HG03342 (cell line): ENCODE results near the gene LHX1.

Experiments
- ATAC-seq: cut with Tn5 transposase; IDR thresholded peaks from one replicate; pipeline ENCODE4 v1.9.1; 2021; ENCODE audit warnings: mild to moderate bottlenecking, moderate library complexity; ENCODE audit not compliant: unreplicated experiment

LHX1 gene

DNA sequence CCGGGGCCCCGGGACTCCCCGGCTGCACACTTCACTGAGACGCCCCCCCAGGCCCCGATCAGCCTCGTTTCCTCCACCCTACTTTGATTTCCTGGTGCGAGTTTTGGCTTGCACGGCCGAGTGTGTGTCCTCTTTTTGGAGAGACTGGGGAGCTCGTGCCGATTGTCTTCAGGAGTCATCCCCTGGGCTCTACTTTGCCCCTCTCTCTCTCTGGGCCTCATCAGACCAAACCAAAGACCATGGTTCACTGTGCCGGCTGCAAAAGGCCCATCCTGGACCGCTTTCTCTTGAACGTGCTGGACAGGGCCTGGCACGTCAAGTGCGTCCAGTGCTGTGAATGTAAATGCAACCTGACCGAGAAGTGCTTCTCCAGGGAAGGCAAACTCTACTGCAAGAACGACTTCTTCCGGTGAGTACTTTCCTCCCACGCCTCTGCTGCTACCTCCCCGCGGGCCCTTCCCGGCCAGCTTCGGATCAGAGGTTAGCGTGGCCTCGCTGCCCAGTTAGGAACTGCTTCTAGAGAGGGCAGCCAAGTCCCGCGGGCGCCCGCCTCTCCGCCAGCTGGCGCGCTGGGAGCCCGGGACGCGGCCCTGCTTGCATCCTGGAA lies 787 bp downstream of the LHX1 start:
- ATAC-seq: no peak

GRCh38 chr17:36938566-36939051 lies 1.3 kb downstream of the LHX1 start:
- ATAC-seq: no peak

DNA sequence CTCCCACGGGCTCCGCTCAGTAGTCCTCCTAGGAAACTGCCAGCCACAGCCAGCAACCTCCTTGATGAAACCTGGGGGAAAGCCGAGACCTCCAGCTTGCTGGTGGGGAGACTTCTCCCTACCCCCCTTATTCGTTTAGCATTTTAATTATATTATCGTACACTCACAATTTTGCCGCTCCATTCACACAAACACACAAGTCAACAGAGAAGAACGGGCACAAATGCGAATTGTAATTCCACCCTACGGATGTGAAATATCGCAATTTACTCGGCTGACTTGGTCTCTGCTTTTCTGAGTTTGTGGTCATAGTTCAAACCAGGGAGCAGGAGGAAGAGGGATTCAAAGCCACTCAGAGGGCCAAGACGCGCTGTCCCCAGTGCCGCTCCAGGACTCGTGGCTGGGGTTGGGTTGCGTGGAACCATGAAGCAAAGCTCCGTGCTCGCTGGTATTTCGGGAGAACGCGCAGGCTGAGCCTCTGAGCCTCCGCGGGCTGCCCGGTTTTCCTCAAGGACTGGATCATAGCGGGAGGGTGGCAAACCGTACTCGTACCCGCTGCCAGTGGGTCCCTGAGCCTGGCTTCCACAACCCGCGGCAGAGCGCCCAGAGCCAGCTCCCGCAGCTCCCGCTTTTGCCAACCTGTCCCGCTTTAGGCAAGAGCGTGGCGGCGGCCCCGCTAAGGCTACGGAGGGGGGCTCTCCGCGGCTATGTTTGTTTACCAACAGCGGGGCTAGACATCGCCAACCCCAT lies 2.0 kb downstream of the LHX1 start:
- ATAC-seq: no peak

DNA sequence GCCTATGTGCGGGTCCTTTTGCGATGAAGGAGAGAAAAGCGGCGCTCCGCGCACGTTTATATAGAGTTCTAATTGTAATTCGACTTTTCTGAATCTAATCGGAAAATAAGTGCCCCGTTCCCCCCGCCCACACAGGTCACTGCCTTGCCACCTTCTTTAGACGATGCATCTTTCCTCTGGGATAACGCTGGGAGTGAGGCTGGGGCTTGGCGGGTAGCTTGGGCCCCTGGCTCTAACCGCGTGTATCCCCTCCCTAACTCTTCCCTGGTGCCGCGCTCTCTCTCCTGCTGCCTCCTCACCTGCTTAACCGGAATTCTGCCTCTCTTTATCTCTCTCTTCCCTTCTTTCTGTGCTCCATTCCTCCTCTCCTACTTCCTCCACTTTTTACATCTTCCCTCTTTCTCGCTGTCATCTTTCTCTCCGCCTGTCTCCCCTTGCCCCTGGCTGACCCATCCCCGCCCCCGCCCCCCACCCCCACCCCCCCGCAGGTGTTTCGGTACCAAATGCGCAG lies 2.6 kb downstream of the LHX1 start:
- no peak for ATAC-seq

GRCh38 chr17:36940313-36941264 lies 3.3 kb downstream of the LHX1 start:
- no peak for ATAC-seq

DNA sequence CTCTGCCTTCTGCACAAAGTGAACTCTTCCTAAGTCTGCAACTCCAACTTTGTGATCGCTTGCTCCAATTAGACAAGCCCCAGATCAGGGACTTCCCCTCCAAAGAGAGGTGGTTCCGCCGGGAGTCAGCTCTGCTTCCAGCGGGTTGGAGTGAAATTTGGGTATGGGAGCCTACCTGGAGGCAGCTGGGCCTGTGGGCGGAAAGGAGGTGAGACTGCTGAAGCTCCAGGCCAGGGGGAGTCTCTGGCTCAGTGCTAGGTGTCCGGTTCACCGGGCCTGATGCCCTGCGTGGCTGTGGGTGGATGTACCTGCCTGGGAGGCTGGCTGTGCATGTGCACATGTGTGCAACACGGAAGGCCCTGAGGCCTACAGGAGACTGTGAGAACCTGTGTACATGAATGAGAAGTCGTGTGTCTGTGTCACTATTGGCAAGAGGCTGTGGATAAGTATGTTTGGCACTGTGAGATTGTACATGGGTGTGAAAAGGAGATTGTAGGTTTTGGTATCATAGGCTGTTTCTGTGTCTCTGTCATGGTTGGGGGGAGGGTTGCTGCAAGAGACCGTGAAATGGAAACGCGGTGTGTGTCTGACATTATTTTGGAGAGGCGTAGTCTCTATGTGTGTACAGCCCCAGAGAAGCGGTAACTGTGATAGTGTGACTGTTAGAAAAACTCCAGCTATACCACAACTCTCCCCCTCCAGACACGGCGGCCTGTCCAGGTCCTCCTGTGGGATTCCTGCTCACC lies 4.2 kb downstream of the LHX1 start:
- ATAC-seq: no peak

DNA sequence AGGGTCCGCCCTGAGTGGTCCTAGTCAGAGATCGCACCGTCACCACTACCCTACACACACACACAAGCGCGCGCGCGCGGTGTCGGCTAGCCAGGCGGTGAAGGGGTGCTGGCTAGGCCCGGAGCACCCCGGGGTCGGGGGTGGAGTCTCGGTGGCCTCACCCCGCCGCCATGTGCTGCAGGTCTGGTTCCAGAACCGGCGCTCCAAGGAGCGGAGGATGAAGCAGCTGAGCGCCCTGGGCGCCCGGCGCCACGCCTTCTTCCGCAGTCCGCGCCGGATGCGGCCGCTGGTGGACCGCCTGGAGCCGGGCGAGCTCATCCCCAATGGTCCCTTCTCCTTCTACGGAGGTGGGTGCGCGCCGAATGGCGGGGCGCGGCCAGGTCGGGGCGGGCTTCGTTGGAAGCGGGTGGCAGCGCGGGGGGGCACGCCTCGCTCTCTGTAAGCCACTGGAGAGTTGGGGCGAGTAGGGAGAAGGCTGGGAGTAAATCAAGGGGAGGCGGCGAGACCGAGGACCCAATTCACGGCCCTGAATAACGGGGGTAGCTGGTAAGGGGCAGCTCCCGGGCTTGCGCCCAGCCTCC lies 4.8 kb downstream of the LHX1 start:
- no peak for ATAC-seq

DNA sequence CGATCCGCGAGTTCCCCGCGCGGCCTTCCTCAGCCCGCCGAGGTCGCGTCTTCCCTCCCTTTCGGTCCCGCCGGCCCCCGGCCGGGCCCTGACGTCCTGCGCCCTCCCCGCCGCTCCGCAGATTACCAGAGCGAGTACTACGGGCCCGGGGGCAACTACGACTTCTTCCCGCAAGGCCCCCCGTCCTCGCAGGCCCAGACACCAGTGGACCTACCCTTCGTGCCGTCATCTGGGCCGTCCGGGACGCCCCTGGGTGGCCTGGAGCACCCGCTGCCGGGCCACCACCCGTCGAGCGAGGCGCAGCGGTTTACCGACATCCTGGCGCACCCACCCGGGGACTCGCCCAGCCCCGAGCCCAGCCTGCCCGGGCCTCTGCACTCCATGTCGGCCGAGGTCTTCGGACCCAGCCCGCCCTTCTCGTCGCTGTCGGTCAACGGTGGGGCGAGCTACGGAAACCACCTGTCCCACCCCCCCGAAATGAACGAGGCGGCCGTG lies 5.4 kb downstream of the LHX1 start:
- no peak for ATAC-seq

- ATAC-seq: no peak
Measured at GRCh38 chr17:36943250-36944191, 6.2 kb downstream of the LHX1 start.

DNA sequence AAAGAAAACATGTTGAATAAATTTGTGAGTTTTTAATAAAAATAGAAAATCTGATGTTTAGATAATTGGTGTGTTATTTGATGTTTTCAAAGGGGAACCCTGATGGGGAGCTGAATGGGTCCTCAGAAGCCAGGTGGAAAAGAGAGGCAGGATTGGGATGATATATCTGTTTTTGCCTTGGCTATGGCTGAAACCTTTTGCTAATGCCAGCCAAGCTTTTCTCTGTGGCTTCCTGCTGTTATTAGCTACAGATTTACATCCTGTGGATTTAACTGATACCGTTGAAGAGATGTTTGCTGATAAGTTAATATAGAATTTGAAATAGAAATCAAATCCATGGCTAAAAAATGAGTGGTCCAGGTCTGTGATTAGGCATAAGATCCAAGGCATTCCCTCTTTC lies 7.3 kb downstream of the LHX1 start:
- no peak for ATAC-seq

DNA sequence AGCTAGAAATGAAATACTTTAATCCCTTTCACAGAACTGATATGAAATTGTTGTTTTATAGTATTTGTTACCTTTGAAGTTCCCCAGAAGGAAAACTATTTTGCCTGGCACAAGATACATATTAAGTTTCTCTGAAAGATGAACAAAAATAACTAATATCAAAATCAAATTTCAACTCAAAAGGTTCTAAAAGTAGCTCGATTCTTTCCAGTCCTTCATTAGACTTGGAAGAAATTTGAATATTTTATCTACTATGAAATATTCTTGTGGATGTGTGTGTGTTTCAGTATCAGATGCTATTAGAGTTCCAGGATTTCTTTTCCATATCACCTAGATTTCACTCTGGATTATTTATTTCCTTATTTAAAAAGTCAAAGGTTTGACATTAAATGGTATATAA lies 7.9 kb downstream of the LHX1 start:
- ATAC-seq: no peak

- ATAC-seq: no peak
Measured at GRCh38 chr17:36945959-36946725, 8.9 kb downstream of the LHX1 start.

DNA sequence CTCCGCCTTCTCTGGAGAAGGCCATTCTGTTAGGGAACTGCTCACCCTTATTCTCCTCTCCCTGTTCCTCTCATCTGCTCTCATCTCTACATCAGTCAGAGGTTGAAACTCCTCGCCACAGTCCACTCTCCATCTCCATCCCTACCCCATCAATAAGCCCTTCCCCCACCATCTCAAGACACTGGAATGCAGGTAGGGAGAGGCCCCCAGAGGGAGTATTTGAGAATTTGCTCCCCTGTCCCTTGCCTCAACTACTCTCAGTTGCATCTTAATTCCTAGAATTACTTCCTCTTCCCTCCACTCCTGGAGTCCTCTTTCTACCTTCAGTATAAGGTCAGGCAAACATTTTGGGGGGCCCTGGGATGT lies 9.4 kb downstream of the LHX1 start:
- no peak for ATAC-seq

GRCh38 chr17:36947922-36948716 lies 10.8 kb downstream of the LHX1 start:
- no peak for ATAC-seq

- ATAC-seq: peak; percentile 89
Measured at GRCh38 chr17:36948717-36949460, 11.6 kb downstream of the LHX1 start, which contains the start of gene AATF. Gene AATF, plus strand, starts transcription at chr17:36948954. Its CDS starts 172 bp downstream, at chr17:36949126.

GRCh38 chr17:36949461-36949927 lies 12.2 kb downstream of the LHX1 start:
- ATAC-seq: no peak
